Stomach (tissue), 4 donors: ENCODE results near the gene CYP4F3.

ENCODE experiments used
- EP300 ChIP-seq: sonication (generic); formaldehyde crosslinking; IDR thresholded peaks from one replicate; pipeline ENCODE4 v1.6.1; 2017; ENCODE audit warnings: antibody characterized with exemption
- POLR2A ChIP-seq, 4 donors: fragments of 450-650 bp; IDR thresholded peaks; one replicate each; pipeline ENCODE4 v1.6.1; 2016; ENCODE audit warnings: antibody characterized with exemption in 4 of 4, control low read depth in 2 of 4, mild to moderate bottlenecking in 1 of 4, moderate library complexity in 1 of 4
- POLR2AphosphoS5 ChIP-seq, 3 donors: sonication (generic); formaldehyde crosslinking; IDR thresholded peaks; one replicate each; pipeline ENCODE4 v1.6.1; 2016; ENCODE audit warnings: antibody characterized with exemption in 3 of 3
- TF ChIP-seq, protein P1 (sequence below), 7 experiments: fragments of 450-650 bp in 4 of 7; fragments of 200-600 bp in 3 of 7; sonication (generic) in 3 of 7; IDR thresholded peaks; one replicate each; pipeline ENCODE4 v1.5.1; 2016 to 2019; ENCODE audit warnings: antibody characterized with exemption in 7 of 7, control low read depth in 2 of 7, mild to moderate bottlenecking in 1 of 7

DNA sequence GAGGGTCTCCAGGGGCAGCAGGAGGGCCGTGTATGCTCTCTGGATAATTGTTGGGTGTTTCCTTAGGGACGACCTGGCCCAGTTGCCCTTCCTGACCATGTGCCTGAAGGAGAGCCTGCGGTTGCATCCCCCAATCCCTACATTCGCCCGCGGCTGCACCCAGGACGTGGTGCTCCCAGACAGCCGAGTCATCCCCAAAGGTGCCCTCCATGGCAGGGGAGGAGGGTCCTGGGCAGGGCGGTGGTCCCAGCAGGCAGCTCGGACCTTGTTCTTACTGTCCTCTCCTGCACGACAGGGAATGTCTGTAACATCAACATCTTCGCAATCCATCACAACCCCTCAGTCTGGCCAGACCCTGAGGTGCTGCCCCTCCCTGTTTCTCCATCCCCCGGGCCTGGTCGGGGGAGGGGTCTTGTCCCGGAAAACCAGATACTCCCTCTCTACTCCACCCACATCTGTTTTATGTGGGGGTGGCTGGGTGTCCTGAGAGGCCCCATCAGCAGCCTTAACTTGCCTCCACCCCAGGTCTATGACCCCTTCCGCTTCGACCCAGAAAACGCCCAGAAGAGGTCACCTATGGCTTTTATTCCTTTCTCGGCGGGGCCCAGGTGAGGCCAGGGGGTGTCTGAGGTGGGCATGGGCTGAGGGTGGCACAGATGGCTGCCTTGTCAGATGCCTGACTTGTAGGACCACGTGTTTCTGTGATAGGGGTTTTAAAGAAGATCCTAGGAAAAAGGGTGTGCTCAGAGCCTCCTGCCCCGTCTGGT, 12.3 kb upstream of the CYP4F3 start:
- TF ChIP-seq POLR2AphosphoS5 (IDR thresholded peaks at IDR 0.05) = no peak
- no peak for TF ChIP-seq POLR2A (IDR thresholded peaks at IDR 0.05)
- TF ChIP-seq, protein P1, sequence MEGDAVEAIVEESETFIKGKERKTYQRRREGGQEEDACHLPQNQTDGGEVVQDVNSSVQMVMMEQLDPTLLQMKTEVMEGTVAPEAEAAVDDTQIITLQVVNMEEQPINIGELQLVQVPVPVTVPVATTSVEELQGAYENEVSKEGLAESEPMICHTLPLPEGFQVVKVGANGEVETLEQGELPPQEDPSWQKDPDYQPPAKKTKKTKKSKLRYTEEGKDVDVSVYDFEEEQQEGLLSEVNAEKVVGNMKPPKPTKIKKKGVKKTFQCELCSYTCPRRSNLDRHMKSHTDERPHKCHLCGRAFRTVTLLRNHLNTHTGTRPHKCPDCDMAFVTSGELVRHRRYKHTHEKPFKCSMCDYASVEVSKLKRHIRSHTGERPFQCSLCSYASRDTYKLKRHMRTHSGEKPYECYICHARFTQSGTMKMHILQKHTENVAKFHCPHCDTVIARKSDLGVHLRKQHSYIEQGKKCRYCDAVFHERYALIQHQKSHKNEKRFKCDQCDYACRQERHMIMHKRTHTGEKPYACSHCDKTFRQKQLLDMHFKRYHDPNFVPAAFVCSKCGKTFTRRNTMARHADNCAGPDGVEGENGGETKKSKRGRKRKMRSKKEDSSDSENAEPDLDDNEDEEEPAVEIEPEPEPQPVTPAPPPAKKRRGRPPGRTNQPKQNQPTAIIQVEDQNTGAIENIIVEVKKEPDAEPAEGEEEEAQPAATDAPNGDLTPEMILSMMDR (IDR thresholded peaks at IDR 0.05) = no peak
- no peak for TF ChIP-seq EP300
